HepG2 (cell line): ENCODE results near the gene LDAH. TPM values are rescaled to one million over a fixed set of nuclear protein-coding genes. Genes with fewer than 3 reads are reported as not detected.
A peak's percentile ranks its signal among the peaks of the same experiment; 100 is the strongest.

Experiments
- AGO2 ChIP-seq: fragments of 200-400 bp; formaldehyde crosslinking; optimal IDR thresholded peaks from 2 replicates; pipeline ENCODE3; 2017; ENCODE audit warnings: mild to moderate bottlenecking, low read depth, low read length, moderate library complexity
- IKZF5 ChIP-seq: IDR thresholded peaks from 2 replicates; pipeline ENCODE4 v1.6.1; 2018; ENCODE audit warnings: missing genetic modification reagents, mild to moderate bottlenecking, missing compliant biosample characterization
- SP1 ChIP-seq, 2 experiments: fragments of 450-650 bp in 1 of 2; sonication (generic) in 1 of 2; formaldehyde crosslinking in 1 of 2; IDR thresholded peaks; 2 replicates each; pipeline versions ENCODE4 v1.4.0 to v1.6.1; 2016 to 2020; ENCODE audit warnings: missing genetic modification reagents in 1 of 2
- ZBTB2 ChIP-seq: sonication (generic); formaldehyde crosslinking; IDR thresholded peaks from 2 replicates; pipeline ENCODE4 v1.8.0; 2022; ENCODE audit warnings: low read depth, missing genetic modification reagents
- ZBTB40 ChIP-seq, 2 experiments: fragments of 450-650 bp in 1 of 2; sonication (generic) in 1 of 2; formaldehyde crosslinking in 1 of 2; IDR thresholded peaks; 2 replicates each; pipeline versions ENCODE4 v1.6.1 to v1.8.0; 2016 to 2022; ENCODE audit warnings: antibody characterized with exemption in 1 of 2, mild to moderate bottlenecking in 1 of 2, missing genetic modification reagents in 1 of 2
- ZBTB46 ChIP-seq: sonication (generic); formaldehyde crosslinking; IDR thresholded peaks from 2 replicates; pipeline ENCODE4 v1.4.0; 2020; ENCODE audit warnings: mild to moderate bottlenecking, missing genetic modification reagents, borderline replicate concordance
- ZBTB49 ChIP-seq: sonication (generic); formaldehyde crosslinking; IDR thresholded peaks from 2 replicates; pipeline ENCODE4 v1.4.0; 2020; ENCODE audit warnings: missing genetic modification reagents, borderline replicate concordance
- ZNF800 ChIP-seq: sonication (generic); formaldehyde crosslinking; IDR thresholded peaks from 2 replicates; pipeline ENCODE4 v1.4.0; 2020; ENCODE audit warnings: missing genetic modification reagents
- polyA plus RNA-seq, 8 experiments: library from polyadenylated mRNA; depleted of rRNA in 3 of 8; stranded (reverse) in 7 of 8; unstranded in 1 of 8; fragments of >200 nt; fragmentation: Illumina TruSeq in 4 of 8; extraction: Trizol in 4 of 8; gene quantifications; 2 replicates each; pipeline versions ENCODE4 v1.2.1 to v1.2.3, GENCODE V29; 2011 to 2016; ENCODE audit warnings: low read depth in 4 of 8, missing spikeins in 1 of 8, mixed read lengths in 1 of 8; ENCODE audit not compliant: insufficient read depth in 1 of 8
- total RNA-seq, 5 experiments: library from RNA; depleted of rRNA; stranded (reverse); fragments of >200 nt; fragmentation: Illumina TruSeq; extraction: Trizol; gene quantifications; 2 replicates each; pipeline ENCODE4 v1.2.3, GENCODE V29; 2016; ENCODE audit warnings: low read depth in 1 of 5

The LDAH gene
- total and polyA plus RNA-seq, 2 of the 13 experiments (the other 11 are each of a cell fraction or from before 2014, with no cell fraction given) = 28.8 to 46.2 TPM

GRCh38 chr2:20665243-20666004 is 157.5 kb downstream of the LDAH start (continued):
- TF ChIP-seq IKZF5 (CRISPR knock-in tag) (no peak), ZBTB46 (CRISPR knock-in tag) (no peak), SP1 (IDR thresholded peaks at IDR 0.05) (no peak), SP1 (CRISPR knock-in tag; IDR thresholded peaks at IDR 0.05) (no peak), ZBTB49 (no peak), AGO2 (no peak), ZBTB2 (CRISPR knock-in tag) (no peak), ZNF800 (CRISPR knock-in tag) (0 out of 2 replicates have a peak, but pooled peaks have one; percentile 1), ZBTB40 (IDR thresholded peaks at IDR 0.05) (no peak), ZBTB40 (CRISPR knock-in tag; IDR thresholded peaks at IDR 0.05) (no peak)
